Measurements from ENCODE around the gene C1GALT1. TPM values are rescaled to one million over a fixed set of nuclear protein-coding genes. Genes with fewer than 3 reads are reported as not detected.

The C1GALT1 gene
- total RNA-seq, 1 experiment from 2014 or later: 55.9 TPM

GRCh38 chr7:7290429-7291122, 108.2 kb downstream of the C1GALT1 start:
- Histone ChIP-seq H3K4me3 (ENCODE audit: insufficient read depth, low read depth, low read length) (no peak overlapping the region), H3K36me3 (replicated peaks; ENCODE audit: control insufficient read depth, insufficient read depth, low read length) (no peaks in the 10 kb centered on the region), H3K27me3 (ENCODE audit: control insufficient read depth, insufficient read depth, low read length) (no peaks in the 10 kb centered on the region)
- no peak for DNase-seq

GRCh38 chr7:7292085-7292484, 109.7 kb downstream of the C1GALT1 start:
- no peak overlapping the region for H3K4me3 ChIP-seq (ENCODE audit: insufficient read depth, low read depth, low read length)
- no peaks in the 10 kb centered on the region for H3K27me3 ChIP-seq (ENCODE audit: control insufficient read depth, insufficient read depth, low read length)
- H3K36me3 ChIP-seq (replicated peaks; ENCODE audit: control insufficient read depth, insufficient read depth, low read length): no peaks in the 10 kb centered on the region
- no peak for DNase-seq

- H3K36me3 ChIP-seq (replicated peaks; ENCODE audit: control insufficient read depth, insufficient read depth, low read length): no peaks in the 10 kb centered on the region
- DNase-seq: no peak
- H3K4me3 ChIP-seq (ENCODE audit: insufficient read depth, low read depth, low read length): no peak overlapping the region
- no peaks in the 10 kb centered on the region for H3K27me3 ChIP-seq (ENCODE audit: control insufficient read depth, insufficient read depth, low read length)
Observed at GRCh38 chr7:7292608-7293007, 110.3 kb downstream of the C1GALT1 start.

GRCh38 chr7:7293092-7293491, 110.7 kb downstream of the C1GALT1 start:
- DNase-seq: no peak
- Histone ChIP-seq H3K4me3 (ENCODE audit: insufficient read depth, low read depth, low read length) (no peak overlapping the region), H3K27me3 (ENCODE audit: control insufficient read depth, insufficient read depth, low read length) (no peaks in the 10 kb centered on the region), H3K36me3 (replicated peaks; ENCODE audit: control insufficient read depth, insufficient read depth, low read length) (no peaks in the 10 kb centered on the region)

GRCh38 chr7:7294911-7295310, 112.6 kb downstream of the C1GALT1 start:
- H3K4me3 ChIP-seq (ENCODE audit: insufficient read depth, low read depth, low read length): no peak overlapping the region
- no peak for DNase-seq
- H3K27me3 ChIP-seq (ENCODE audit: control insufficient read depth, insufficient read depth, low read length): no peaks in the 10 kb centered on the region
- H3K36me3 ChIP-seq (replicated peaks; ENCODE audit: control insufficient read depth, insufficient read depth, low read length): no peaks in the 10 kb centered on the region

All from H7 (cell line).